Frontal cortex (tissue), 4 donors: ENCODE results near the gene COL9A1. TPM values are rescaled to one million over a fixed set of nuclear protein-coding genes. Genes with fewer than 3 reads are reported as not detected.

Experiments used
- DNase-seq, 2 donors: peaks; one replicate each; pipeline ENCODE4 v3.0.0; 2012; ENCODE audit warnings: low spot score in 2 of 2
- FAIRE-seq: peaks from 2 replicates; lab custom pipeline; 2012; peaks lifted over from hg19 to GRCh38; lab: Jason Lieb, UNC
- total RNA-seq: library from RNA; depleted of rRNA; stranded (reverse); fragments of >200 nt; gene quantifications from one replicate; pipeline ENCODE4 v1.2.3, GENCODE V29; 2014
- donor health status: control.
- donor health status: control.
- donor health status: control.

Gene COL9A1
- total RNA-seq, 1 donor from 2014 or later, result 3.3 TPM

- FAIRE-seq (no peak), DNase-seq (no peak)
Measured at GRCh38 chr6:70241031-70241430, 61.9 kb downstream of the COL9A1 start.

- DNase-seq (no peak), FAIRE-seq (no peak)
Measured at GRCh38 chr6:70236343-70236742, 66.5 kb downstream of the COL9A1 start.

- no peak for FAIRE-seq
- no peak for DNase-seq
Measured at GRCh38 chr6:70234561-70235236, 68.2 kb downstream of the COL9A1 start.

- FAIRE-seq (no peak), DNase-seq (no peak)
Measured at GRCh38 chr6:70231311-70231710, 71.6 kb downstream of the COL9A1 start.

GRCh38 chr6:70225055-70225454 is 77.8 kb downstream of the COL9A1 start:
- DNase-seq (peak; percentile 5 to 8), FAIRE-seq (no peak)

GRCh38 chr6:70222439-70222749 is 80.5 kb downstream of the COL9A1 start:
- FAIRE-seq (no peak), DNase-seq (no peak)

GRCh38 chr6:70221715-70222438 is 81.0 kb downstream of the COL9A1 start:
- FAIRE-seq, result no peak
- DNase-seq, result no peak

GRCh38 chr6:70221025-70221714 is 81.7 kb downstream of the COL9A1 start:
- FAIRE-seq (peak; percentile 99), DNase-seq (peak; percentile 14 to 30)

- DNase-seq (no peak), FAIRE-seq (no peak)
Measured at GRCh38 chr6:70219943-70220613, 82.8 kb downstream of the COL9A1 start.

- no peak for DNase-seq
Measured at GRCh38 chr6:70216767-70217166, 86.1 kb downstream of the COL9A1 start.

GRCh38 chr6:70215460-70216108 is 87.3 kb downstream of the COL9A1 start:
- FAIRE-seq, result no peak
- DNase-seq, result no peak

More at GRCh38 chr6:70216767-70217166, 86.1 kb downstream of the COL9A1 start:
- FAIRE-seq, result no peak

- FAIRE-seq (no peak), DNase-seq (no peak)
Measured at GRCh38 chr6:70210462-70210861, 92.4 kb downstream of the COL9A1 start.

- DNase-seq, result no peak
- no peak for FAIRE-seq
Measured at GRCh38 chr6:70208235-70208790, 94.6 kb downstream of the COL9A1 start.

- DNase-seq, result no peak
- no peak for FAIRE-seq
Measured at GRCh38 chr6:70198785-70199184, 104.1 kb downstream of the COL9A1 start.

- DNase-seq (no peak), FAIRE-seq (no peak)
Measured at GRCh38 chr6:70196531-70196930, 106.4 kb downstream of the COL9A1 start.

- FAIRE-seq, result no peak
Measured at GRCh38 chr6:70194421-70194820, 108.5 kb downstream of the COL9A1 start.

GRCh38 chr6:70188202-70188601 is 114.7 kb downstream of the COL9A1 start:
- DNase-seq (no peak), FAIRE-seq (no peak)

More at GRCh38 chr6:70194421-70194820, 108.5 kb downstream of the COL9A1 start:
- no peak for DNase-seq

- no peak for DNase-seq
- FAIRE-seq, result no peak
Measured at GRCh38 chr6:70186461-70186860, 116.4 kb downstream of the COL9A1 start.

- FAIRE-seq, result no peak
- no peak for DNase-seq
Measured at GRCh38 chr6:70184723-70185122, 118.2 kb downstream of the COL9A1 start.

- DNase-seq, result no peak
- no peak for FAIRE-seq
Measured at GRCh38 chr6:70183538-70183937, 119.3 kb downstream of the COL9A1 start.
